ENCODE measurements around the gene FAM228B.
"Not testable (repeated sequence)": the region's sequence is repeated elsewhere in the genome, so short reads cannot be mapped to it uniquely, and the experiment has no call there.

The FAM228B gene

DNA sequence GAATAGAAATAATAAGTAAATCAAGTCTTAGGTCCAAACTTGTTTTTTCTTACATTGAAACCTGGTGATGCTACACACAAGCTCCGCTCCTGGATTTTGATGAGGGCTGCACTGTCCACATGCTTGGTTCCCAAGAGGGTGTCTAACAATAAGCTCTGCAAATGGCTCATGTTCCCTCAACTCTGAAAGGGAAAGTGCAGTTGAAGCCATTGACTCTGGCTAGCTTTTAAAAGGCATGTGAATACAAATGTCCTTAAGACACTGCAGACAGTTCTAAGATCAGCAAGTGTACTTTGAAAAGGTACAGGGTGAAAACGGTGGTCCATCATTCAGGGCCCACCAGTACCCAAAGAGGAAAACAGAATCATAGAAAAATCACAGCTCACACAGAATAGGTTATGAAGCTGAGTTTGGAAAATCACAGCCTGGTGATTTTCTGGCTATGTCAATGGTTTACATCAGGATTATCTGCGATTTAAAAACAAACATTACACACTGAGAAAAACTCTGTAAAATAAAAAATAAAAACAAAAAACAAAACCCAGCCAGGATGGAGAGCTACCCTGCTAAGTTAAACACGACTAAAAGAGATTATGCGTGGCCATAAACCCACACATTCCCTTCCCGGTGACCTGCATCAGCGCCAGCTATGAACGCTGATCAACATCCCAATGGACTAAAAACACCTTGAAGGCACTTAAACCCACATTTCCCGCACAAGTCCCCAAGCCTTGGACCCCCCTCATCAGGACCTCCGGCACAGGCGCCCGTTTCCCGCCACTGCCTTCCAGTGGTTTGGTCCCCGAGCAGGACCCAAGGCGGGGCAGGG, 689 bp upstream of the FAM228B start:
- Histone ChIP-seq H3K9ac (ENCODE audit: low read length) (peak overlapping the region; percentile 78), H3K4me1 (ENCODE audit: insufficient read depth, low read length) (peaks cover 19% of the 10 kb centered on the region), H3K27me3 (ENCODE audit: control insufficient read depth in 1 of 2, insufficient read depth in 2 of 2, low read length in 2 of 2) (no peaks in the 10 kb centered on the region), H3K36me3 (ENCODE audit: insufficient read depth, low read length) (no peaks in the 10 kb centered on the region), H3K4me3 (ENCODE audit: low read depth in 1 of 2, low read length in 2 of 2) (peak overlapping the region; percentile 66 to 84), H3K9me3 (ENCODE audit: low read length) (no peaks in the 10 kb centered on the region), H3K27ac (ENCODE audit: low read depth, low read length) (peak overlapping the region; percentile 87)

DNA sequence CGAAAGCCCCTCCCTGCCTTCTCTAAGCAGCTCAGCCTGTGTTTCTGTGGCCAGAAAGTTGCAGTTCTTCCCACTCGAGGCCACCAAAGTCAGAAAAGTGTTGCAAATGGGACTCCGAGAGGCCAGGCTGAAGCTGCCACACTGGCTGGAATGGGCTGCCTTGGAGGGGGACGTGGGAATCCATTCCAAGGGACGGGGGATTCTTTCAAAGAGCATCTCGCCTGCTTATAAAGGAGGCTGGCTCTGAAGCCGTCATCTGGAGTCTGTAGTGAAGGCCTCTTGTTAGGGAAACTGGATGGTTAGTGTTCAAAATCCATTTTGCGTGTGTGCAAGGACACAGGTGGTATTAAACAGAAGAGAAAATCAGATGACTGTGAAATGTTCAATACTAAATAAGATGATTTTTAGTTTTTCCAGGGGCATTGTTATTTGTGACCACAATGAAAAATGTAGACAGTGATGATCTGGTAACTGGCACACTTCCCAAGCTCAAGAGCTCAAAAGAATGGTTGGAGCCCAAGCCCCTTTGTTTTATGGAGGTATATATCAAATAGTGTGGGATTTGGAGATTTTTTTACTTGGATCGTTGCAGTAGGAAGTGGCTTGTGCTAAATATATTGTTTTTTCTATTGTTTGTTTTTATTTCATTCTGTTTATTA, 782 bp downstream of the FAM228B start:
- peak overlapping the region; percentile 63 for H3K9ac ChIP-seq (ENCODE audit: low read length)
- H3K4me1 ChIP-seq (ENCODE audit: insufficient read depth, low read length), result peaks cover 19% of the 10 kb centered on the region
- H3K27ac ChIP-seq (ENCODE audit: low read depth, low read length), result peak overlapping the region; percentile 87
- H3K9me3 ChIP-seq (ENCODE audit: low read length), result no peaks in the 10 kb centered on the region
- no peaks in the 10 kb centered on the region for H3K27me3 ChIP-seq (ENCODE audit: control insufficient read depth in 1 of 2, insufficient read depth in 2 of 2, low read length in 2 of 2)
- peak overlapping the region; percentile 66 to 84 for H3K4me3 ChIP-seq (ENCODE audit: low read depth in 1 of 2, low read length in 2 of 2)
- H3K36me3 ChIP-seq (ENCODE audit: insufficient read depth, low read length), result no peaks in the 10 kb centered on the region

DNA sequence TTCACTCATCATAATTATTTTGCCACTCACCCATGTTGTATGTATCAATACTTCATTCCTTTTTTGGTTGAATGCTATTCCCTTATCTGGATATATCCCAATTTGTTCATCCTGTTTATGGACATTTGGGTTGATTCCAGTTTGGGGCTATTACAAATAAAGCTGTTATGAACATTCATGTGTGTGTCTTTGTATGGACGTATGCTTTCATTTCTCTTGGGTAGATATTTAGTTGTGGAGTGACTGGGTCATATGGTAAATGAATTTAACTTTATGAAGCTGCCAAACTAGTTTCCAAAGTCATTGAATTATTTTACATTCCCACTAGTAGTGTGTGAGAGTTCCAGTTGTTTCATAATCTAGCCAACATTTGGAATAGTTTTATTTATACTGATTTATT, 2.7 kb downstream of the FAM228B start:
- Histone ChIP-seq H3K36me3 (ENCODE audit: insufficient read depth, low read length) (no peaks in the 10 kb centered on the region), H3K4me3 (ENCODE audit: low read depth in 1 of 2, low read length in 2 of 2) (no peak overlapping the region), H3K27ac (ENCODE audit: low read depth, low read length) (no peak overlapping the region), H3K27me3 (ENCODE audit: control insufficient read depth in 1 of 2, insufficient read depth in 2 of 2, low read length in 2 of 2) (no peaks in the 10 kb centered on the region), H3K4me1 (ENCODE audit: insufficient read depth, low read length) (peaks cover 19% of the 10 kb centered on the region), H3K9ac (ENCODE audit: low read length) (no peak overlapping the region), H3K9me3 (ENCODE audit: low read length) (no peaks in the 10 kb centered on the region)

DNA sequence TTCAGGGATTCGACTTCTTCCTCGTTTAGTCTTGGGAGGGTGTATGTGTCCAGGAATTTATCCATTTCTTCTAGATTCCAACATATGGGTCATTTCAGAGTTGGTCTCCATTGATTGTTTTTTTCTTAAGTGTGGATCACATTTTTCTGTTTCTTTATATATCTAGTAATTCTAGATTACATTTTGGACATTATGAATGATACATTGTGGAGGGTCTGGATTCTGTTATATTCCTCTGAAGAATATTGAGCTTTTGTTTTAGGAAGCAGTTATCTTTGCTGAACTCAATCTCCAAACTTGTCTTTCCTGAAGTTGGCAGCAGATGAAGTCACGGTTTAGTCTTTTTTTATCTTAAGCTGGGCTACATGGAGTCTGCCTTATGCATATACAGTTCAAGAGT, 9.3 kb downstream of the FAM228B start:
- Histone ChIP-seq H3K9ac (ENCODE audit: low read length) (no peak overlapping the region), H3K4me1 (ENCODE audit: insufficient read depth, low read length) (no peaks in the 10 kb centered on the region), H3K27ac (ENCODE audit: low read depth, low read length) (no peak overlapping the region), H3K9me3 (ENCODE audit: low read length) (no peaks in the 10 kb centered on the region), H3K4me3 (ENCODE audit: low read depth in 1 of 2, low read length in 2 of 2) (no peak overlapping the region), H3K27me3 (ENCODE audit: control insufficient read depth in 1 of 2, insufficient read depth in 2 of 2, low read length in 2 of 2) (no peaks in the 10 kb centered on the region), H3K36me3 (ENCODE audit: insufficient read depth, low read length) (no peaks in the 10 kb centered on the region)

DNA sequence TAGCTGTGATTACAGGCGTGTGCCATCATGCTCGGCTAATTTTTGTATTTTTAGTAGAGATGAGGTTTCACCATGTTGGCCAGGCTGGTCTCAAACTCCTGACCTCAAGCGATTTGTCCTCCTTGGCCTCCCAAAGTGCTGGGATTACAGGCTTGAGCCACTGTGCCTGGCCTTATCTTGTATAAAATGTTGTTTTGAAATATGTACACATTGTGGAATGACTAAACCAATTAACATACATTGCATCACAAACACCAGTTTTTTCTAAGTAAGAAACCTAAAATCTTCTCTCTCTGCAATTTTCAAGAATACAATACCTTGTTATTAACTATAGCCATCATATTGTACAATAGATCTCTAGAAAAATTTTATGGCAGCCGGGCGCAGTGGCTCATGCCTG, 17.0 kb downstream of the FAM228B start:
- H3K4me3 ChIP-seq (ENCODE audit: low read depth in 1 of 2, low read length in 2 of 2); H3K27me3 ChIP-seq (ENCODE audit: control insufficient read depth in 1 of 2, insufficient read depth in 2 of 2, low read length in 2 of 2); H3K9ac ChIP-seq (ENCODE audit: low read length); H3K9me3 ChIP-seq (ENCODE audit: low read length); H3K27ac ChIP-seq (ENCODE audit: low read depth, low read length); H3K4me1 ChIP-seq (ENCODE audit: insufficient read depth, low read length); H3K36me3 ChIP-seq (ENCODE audit: insufficient read depth, low read length): not testable (repeated sequence)

DNA sequence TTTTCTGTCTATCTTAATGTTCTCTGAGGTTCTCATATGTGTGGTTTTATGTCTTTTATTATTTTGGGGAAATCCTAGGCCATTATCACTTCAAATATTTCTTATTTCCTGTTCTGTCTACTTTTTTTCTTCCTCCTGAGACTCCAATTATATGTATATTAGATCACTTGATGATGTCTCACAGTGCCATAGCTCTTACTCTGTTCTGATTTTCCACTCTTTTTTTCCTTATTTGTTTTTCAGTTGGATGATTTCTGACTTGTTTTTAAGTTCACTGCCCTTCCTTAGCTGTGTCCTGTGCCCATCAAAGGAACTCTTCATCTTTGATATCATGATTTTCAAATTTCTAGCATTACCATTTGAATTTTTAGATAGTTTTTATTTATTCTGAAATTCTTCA, 24.1 kb downstream of the FAM228B start:
- Histone ChIP-seq H3K9me3 (ENCODE audit: low read length) (no peaks in the 10 kb centered on the region), H3K4me3 (ENCODE audit: low read depth in 1 of 2, low read length in 2 of 2) (no peak overlapping the region), H3K4me1 (ENCODE audit: insufficient read depth, low read length) (no peaks in the 10 kb centered on the region), H3K27ac (ENCODE audit: low read depth, low read length) (no peak overlapping the region), H3K27me3 (ENCODE audit: control insufficient read depth in 1 of 2, insufficient read depth in 2 of 2, low read length in 2 of 2) (no peaks in the 10 kb centered on the region), H3K9ac (ENCODE audit: low read length) (no peak overlapping the region), H3K36me3 (ENCODE audit: insufficient read depth, low read length) (peaks cover 12% of the 10 kb centered on the region)

DNA sequence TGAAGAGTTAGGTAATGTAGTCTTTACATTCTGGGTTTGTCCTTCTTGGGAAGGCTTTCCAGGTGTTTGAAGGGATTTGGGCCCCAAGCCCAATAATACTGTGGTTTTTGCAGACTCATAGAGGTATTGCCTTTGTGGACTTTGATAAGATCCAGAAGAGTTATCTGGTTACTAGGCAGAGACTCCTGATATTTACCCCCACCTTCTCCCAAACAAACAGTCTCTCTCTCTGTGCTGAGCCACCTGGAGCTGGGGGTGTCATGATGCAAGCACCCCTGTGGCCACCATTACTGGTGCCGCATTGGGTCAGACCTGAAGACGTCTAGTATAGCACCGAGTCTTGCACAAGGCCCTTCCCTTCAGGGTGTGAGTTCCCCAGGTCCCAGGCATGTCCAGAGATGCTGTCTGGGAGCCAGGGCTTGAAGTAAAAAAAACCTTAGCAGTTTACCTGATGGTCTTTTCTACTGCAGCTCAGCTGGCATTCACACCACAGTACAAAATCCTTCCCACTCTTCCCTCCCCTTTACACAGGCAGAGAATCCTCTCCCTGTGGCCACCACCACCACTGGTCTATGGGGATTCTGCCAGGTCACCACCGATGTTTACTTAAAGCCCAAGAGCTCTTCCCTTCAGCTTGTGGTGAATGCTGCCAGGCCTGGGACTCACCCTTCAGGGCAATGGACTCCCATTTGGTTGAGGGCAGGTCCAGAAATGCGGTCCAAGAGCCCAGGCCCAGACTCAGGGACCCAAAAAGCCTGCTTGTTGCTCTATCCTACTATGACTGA, 29.3 kb downstream of the FAM228B start:
- Histone ChIP-seq H3K9me3 (ENCODE audit: low read length) (no peaks in the 10 kb centered on the region), H3K27ac (ENCODE audit: low read depth, low read length) (no peak overlapping the region), H3K36me3 (ENCODE audit: insufficient read depth, low read length) (peaks cover 16% of the 10 kb centered on the region), H3K4me1 (ENCODE audit: insufficient read depth, low read length) (no peaks in the 10 kb centered on the region), H3K9ac (ENCODE audit: low read length) (no peak overlapping the region), H3K27me3 (ENCODE audit: control insufficient read depth in 1 of 2, insufficient read depth in 2 of 2, low read length in 2 of 2) (no peaks in the 10 kb centered on the region), H3K4me3 (ENCODE audit: low read depth in 1 of 2, low read length in 2 of 2) (no peak overlapping the region)

DNA sequence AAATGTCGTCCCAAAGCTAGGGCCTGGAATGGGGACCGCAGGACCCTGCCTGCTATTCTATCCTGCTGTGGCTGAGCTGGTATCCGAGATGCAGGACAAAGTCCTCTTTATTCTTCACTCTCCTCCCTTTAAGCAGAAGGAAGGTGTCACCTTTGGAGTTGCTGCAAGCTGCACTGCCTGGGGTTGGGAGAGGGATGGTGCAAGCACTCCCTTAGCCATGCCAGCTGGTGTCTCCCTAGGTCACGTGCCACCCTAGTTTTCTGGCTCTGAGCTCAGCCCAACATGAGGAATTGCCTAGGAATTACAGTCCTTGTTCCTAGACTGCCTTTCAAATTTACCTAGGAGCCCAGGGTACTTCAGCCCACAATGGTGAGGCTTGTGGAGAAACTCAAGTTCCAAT, 30.2 kb downstream of the FAM228B start:
- peaks cover 14% of the 10 kb centered on the region for H3K36me3 ChIP-seq (ENCODE audit: insufficient read depth, low read length)

DNA sequence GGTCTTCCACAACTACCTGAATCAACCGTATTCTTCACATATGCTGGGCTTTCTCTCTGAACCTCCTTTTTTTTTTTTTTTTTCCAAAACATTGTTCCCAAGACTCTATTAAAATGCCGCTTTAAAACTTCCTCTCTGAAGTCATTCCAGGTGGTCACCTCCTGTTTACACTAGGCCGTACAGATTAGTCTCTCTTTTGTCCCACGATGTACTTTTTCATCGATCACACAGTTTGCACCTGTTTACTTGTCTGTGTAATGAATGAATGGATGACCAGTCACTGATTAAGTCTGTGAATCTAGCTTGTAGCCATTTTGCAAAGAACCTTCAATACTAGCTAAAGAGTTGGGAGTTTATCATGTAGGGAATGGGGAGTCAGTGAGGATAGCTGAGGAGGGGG, 34.9 kb downstream of the FAM228B start:
- no peaks in the 10 kb centered on the region for H3K9me3 ChIP-seq (ENCODE audit: low read length)
- H3K4me3 ChIP-seq (ENCODE audit: low read depth in 1 of 2, low read length in 2 of 2), result no peak overlapping the region
- no peak overlapping the region for H3K27ac ChIP-seq (ENCODE audit: low read depth, low read length)
- no peak overlapping the region for H3K9ac ChIP-seq (ENCODE audit: low read length)
- no peaks in the 10 kb centered on the region for H3K4me1 ChIP-seq (ENCODE audit: insufficient read depth, low read length)
- H3K27me3 ChIP-seq (ENCODE audit: control insufficient read depth in 1 of 2, insufficient read depth in 2 of 2, low read length in 2 of 2), result no peaks in the 10 kb centered on the region
- H3K36me3 ChIP-seq (ENCODE audit: insufficient read depth, low read length), result peaks cover 11% of the 10 kb centered on the region

More for the DNA sequence above, 30.2 kb downstream of the FAM228B start:
- H3K4me3 ChIP-seq (ENCODE audit: low read depth in 1 of 2, low read length in 2 of 2), result no peak overlapping the region
- no peaks in the 10 kb centered on the region for H3K4me1 ChIP-seq (ENCODE audit: insufficient read depth, low read length)
- no peak overlapping the region for H3K27ac ChIP-seq (ENCODE audit: low read depth, low read length)
- H3K9ac ChIP-seq (ENCODE audit: low read length), result no peak overlapping the region
- no peaks in the 10 kb centered on the region for H3K27me3 ChIP-seq (ENCODE audit: control insufficient read depth in 1 of 2, insufficient read depth in 2 of 2, low read length in 2 of 2)
- no peaks in the 10 kb centered on the region for H3K9me3 ChIP-seq (ENCODE audit: low read length)

DNA sequence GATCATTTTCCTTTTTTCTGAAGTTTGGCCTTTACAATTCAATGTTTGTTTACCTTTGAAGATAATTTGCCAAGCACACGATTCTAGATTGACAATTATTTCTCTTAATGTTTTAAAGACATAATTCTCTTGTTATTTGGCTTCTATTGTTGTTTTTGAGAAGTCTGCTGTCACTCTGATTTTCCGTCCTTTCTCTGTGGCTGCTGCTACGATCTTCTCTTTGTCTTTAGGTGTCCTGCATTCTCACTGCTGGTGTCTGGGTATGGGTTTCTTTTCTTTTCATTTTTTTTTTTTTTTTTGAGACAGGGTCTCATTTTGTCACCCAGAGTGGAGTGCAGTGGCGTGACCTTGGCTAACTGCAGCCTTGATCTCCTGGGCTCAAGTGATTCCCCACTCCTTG, 36.4 kb downstream of the FAM228B start:
- peaks cover 11% of the 10 kb centered on the region for H3K36me3 ChIP-seq (ENCODE audit: insufficient read depth, low read length)
- no peaks in the 10 kb centered on the region for H3K27me3 ChIP-seq (ENCODE audit: control insufficient read depth in 1 of 2, insufficient read depth in 2 of 2, low read length in 2 of 2)
- no peak overlapping the region for H3K4me3 ChIP-seq (ENCODE audit: low read depth in 1 of 2, low read length in 2 of 2)
- H3K9me3 ChIP-seq (ENCODE audit: low read length), result no peaks in the 10 kb centered on the region
- no peak overlapping the region for H3K9ac ChIP-seq (ENCODE audit: low read length)
- H3K27ac ChIP-seq (ENCODE audit: low read depth, low read length), result no peak overlapping the region
- H3K4me1 ChIP-seq (ENCODE audit: insufficient read depth, low read length), result no peaks in the 10 kb centered on the region

DNA sequence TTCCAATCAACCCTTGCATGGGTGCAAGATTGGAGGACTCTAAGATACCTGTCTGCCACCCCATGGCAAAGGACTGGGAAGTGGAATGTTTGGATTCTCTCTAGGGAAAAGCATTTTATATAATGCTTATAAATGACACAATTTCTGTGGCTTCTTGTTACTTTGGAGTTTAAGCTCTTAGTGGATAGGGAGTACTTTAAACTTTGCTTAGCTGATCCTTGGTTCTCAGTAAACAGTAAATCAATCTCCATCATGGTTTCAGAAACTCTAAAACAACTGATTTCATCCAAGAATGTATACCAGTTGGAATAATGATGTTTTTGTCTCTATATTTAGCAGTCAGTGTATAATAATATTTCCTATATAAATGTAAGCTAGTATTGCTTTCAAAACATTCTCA, 37.5 kb downstream of the FAM228B start:
- Histone ChIP-seq H3K9me3 (ENCODE audit: low read length) (no peaks in the 10 kb centered on the region), H3K4me1 (ENCODE audit: insufficient read depth, low read length) (no peaks in the 10 kb centered on the region), H3K9ac (ENCODE audit: low read length) (no peak overlapping the region), H3K36me3 (ENCODE audit: insufficient read depth, low read length) (peaks cover 11% of the 10 kb centered on the region), H3K27ac (ENCODE audit: low read depth, low read length) (no peak overlapping the region), H3K27me3 (ENCODE audit: control insufficient read depth in 1 of 2, insufficient read depth in 2 of 2, low read length in 2 of 2) (no peaks in the 10 kb centered on the region), H3K4me3 (ENCODE audit: low read depth in 1 of 2, low read length in 2 of 2) (no peak overlapping the region)
